Measurements from ENCODE around the gene KCNJ11.
A peak's percentile ranks its signal among the peaks of the same experiment; 100 is the strongest.

KCNJ11 gene

GRCh38 chr11:17395978-17396377, 7.5 kb upstream of the KCNJ11 start:
- H3K4me3 ChIP-seq (ENCODE audit: low read length) = no peak overlapping the region
- peaks cover 8% of the 10 kb centered on the region for H3K27me3 ChIP-seq (ENCODE audit: control insufficient read depth, insufficient read depth, low read length)
- H3K9me3 ChIP-seq (ENCODE audit: control insufficient read depth, low read length) = no peaks in the 10 kb centered on the region
- no peaks in the 10 kb centered on the region for H3K36me3 ChIP-seq (ENCODE audit: control insufficient read depth, insufficient read depth, low read length)
- no peaks in the 10 kb centered on the region for H3K4me1 ChIP-seq (ENCODE audit: control insufficient read depth, insufficient read depth, low read length)
- no peak overlapping the region for H3K9ac ChIP-seq (ENCODE audit: low read length)

- no peaks in the 10 kb centered on the region for H3K9me3 ChIP-seq (ENCODE audit: control insufficient read depth, low read length)
- peaks cover 8% of the 10 kb centered on the region for H3K27me3 ChIP-seq (ENCODE audit: control insufficient read depth, insufficient read depth, low read length)
- no peaks in the 10 kb centered on the region for H3K4me1 ChIP-seq (ENCODE audit: control insufficient read depth, insufficient read depth, low read length)
- no peak overlapping the region for H3K9ac ChIP-seq (ENCODE audit: low read length)
- H3K36me3 ChIP-seq (ENCODE audit: control insufficient read depth, insufficient read depth, low read length) = no peaks in the 10 kb centered on the region
- no peak overlapping the region for H3K4me3 ChIP-seq (ENCODE audit: low read length)
Observed at GRCh38 chr11:17395554-17395961, 7.1 kb upstream of the KCNJ11 start.

- H3K4me1 ChIP-seq (ENCODE audit: control insufficient read depth, insufficient read depth, low read length) = no peaks in the 10 kb centered on the region
- no peak overlapping the region for H3K4me3 ChIP-seq (ENCODE audit: low read length)
- H3K36me3 ChIP-seq (ENCODE audit: control insufficient read depth, insufficient read depth, low read length) = no peaks in the 10 kb centered on the region
- H3K9ac ChIP-seq (ENCODE audit: low read length) = no peak overlapping the region
- H3K9me3 ChIP-seq (ENCODE audit: control insufficient read depth, low read length) = no peaks in the 10 kb centered on the region
- peaks cover 8% of the 10 kb centered on the region for H3K27me3 ChIP-seq (ENCODE audit: control insufficient read depth, insufficient read depth, low read length)
Observed at GRCh38 chr11:17394743-17395390, 6.4 kb upstream of the KCNJ11 start.

DNA sequence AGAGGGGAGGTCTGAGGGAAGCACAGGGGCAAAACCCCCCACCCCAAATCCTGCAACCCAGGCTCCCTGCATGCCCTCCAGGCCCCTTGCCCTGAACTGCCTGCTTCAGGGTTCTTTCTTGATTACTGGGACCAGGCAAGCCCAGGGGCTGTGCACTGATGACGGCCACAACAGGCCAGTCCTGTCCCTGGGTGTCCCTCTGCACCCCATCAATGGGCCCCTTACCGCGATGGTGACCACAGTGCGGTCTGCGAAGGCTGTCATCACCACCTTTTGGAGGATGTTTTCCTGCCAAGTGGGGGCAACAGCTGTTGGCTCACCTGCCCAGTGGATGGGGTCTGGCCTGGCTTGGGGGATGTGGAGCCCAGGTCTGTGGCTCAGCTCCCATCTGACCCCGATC, 5.0 kb upstream of the KCNJ11 start:
- no peaks in the 10 kb centered on the region for H3K36me3 ChIP-seq (ENCODE audit: control insufficient read depth, insufficient read depth, low read length)
- H3K9me3 ChIP-seq (ENCODE audit: control insufficient read depth, low read length) = no peaks in the 10 kb centered on the region
- H3K27me3 ChIP-seq (ENCODE audit: control insufficient read depth, insufficient read depth, low read length) = peaks cover 5% of the 10 kb centered on the region
- no peaks in the 10 kb centered on the region for H3K4me1 ChIP-seq (ENCODE audit: control insufficient read depth, insufficient read depth, low read length)
- no peak overlapping the region for H3K9ac ChIP-seq (ENCODE audit: low read length)
- H3K4me3 ChIP-seq (ENCODE audit: low read length) = no peak overlapping the region

DNA sequence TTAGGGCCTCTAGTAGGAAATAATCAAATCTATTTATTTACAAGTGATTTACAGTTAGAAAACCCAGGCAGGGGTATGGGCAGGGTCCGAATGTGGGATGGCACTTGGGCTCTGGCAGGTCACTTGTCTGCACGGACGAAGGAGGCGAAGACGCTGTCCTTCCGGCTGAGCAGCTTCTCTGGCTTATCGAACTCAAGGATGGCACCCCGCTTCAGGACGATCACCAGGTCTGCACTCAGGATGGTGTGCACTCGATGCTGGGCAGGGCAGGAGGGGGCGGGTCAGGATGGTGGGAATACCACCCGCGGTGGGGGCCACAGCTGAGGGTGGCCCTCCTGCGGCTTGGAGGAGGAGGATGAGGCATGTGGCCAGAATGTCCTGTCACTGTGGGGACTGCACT, 4.4 kb upstream of the KCNJ11 start:
- H3K36me3 ChIP-seq (ENCODE audit: control insufficient read depth, insufficient read depth, low read length) = no peaks in the 10 kb centered on the region
- no peak overlapping the region for H3K9ac ChIP-seq (ENCODE audit: low read length)
- H3K4me1 ChIP-seq (ENCODE audit: control insufficient read depth, insufficient read depth, low read length) = no peaks in the 10 kb centered on the region
- H3K9me3 ChIP-seq (ENCODE audit: control insufficient read depth, low read length) = no peaks in the 10 kb centered on the region
- no peaks in the 10 kb centered on the region for H3K27me3 ChIP-seq (ENCODE audit: control insufficient read depth, insufficient read depth, low read length)
- no peak overlapping the region for H3K4me3 ChIP-seq (ENCODE audit: low read length)

GRCh38 chr11:17391493-17392355, 3.3 kb upstream of the KCNJ11 start:
- Histone ChIP-seq H3K9ac (ENCODE audit: low read length) (no peak overlapping the region), H3K9me3 (ENCODE audit: control insufficient read depth, low read length) (no peaks in the 10 kb centered on the region)

DNA sequence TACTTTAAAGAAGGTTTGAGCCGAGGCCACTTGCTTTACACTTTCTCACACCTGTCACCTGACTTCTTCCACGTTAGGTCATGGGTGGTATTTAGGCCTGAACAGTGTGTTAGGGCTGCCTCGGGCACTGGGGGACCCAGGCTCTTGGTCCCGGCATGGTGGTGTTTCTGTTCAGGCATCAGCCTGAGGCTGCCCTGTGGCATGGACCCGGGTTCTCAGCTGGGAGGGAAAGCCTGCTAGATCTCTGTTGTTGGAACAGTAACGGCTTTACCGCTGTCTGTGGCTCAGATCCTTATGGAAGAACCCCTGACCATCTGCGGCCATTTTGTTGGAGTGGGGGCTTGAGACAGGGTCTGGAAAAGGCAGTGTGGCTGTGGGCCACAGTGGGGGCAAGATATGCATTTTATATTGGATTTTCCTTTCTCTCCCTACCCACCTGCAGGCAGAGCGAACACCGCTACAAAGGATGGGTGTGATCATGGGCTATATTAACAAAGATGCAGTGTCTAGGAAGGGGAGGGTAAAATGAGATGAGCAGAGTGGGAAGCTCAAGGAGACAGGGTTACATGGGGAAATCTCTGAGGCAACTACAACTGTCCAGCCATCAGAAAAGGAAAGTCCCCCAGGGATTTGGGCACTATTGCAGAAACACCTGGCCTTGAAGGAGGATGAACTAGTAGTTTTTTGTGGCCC, 1.6 kb upstream of the KCNJ11 start:
- Histone ChIP-seq H3K9me3 (ENCODE audit: control insufficient read depth, low read length) (no peaks in the 10 kb centered on the region), H3K4me3 (ENCODE audit: low read length) (no peak overlapping the region), H3K27me3 (ENCODE audit: control insufficient read depth, insufficient read depth, low read length) (no peaks in the 10 kb centered on the region), H3K4me1 (ENCODE audit: control insufficient read depth, insufficient read depth, low read length) (no peaks in the 10 kb centered on the region), H3K9ac (ENCODE audit: low read length) (peak overlapping the region; percentile 36), H3K36me3 (ENCODE audit: control insufficient read depth, insufficient read depth, low read length) (no peaks in the 10 kb centered on the region)

More at GRCh38 chr11:17391493-17392355, 3.3 kb upstream of the KCNJ11 start:
- no peaks in the 10 kb centered on the region for H3K27me3 ChIP-seq (ENCODE audit: control insufficient read depth, insufficient read depth, low read length)
- H3K36me3 ChIP-seq (ENCODE audit: control insufficient read depth, insufficient read depth, low read length) = no peaks in the 10 kb centered on the region
- H3K4me3 ChIP-seq (ENCODE audit: low read length) = no peak overlapping the region
- H3K4me1 ChIP-seq (ENCODE audit: control insufficient read depth, insufficient read depth, low read length) = no peaks in the 10 kb centered on the region

DNA sequence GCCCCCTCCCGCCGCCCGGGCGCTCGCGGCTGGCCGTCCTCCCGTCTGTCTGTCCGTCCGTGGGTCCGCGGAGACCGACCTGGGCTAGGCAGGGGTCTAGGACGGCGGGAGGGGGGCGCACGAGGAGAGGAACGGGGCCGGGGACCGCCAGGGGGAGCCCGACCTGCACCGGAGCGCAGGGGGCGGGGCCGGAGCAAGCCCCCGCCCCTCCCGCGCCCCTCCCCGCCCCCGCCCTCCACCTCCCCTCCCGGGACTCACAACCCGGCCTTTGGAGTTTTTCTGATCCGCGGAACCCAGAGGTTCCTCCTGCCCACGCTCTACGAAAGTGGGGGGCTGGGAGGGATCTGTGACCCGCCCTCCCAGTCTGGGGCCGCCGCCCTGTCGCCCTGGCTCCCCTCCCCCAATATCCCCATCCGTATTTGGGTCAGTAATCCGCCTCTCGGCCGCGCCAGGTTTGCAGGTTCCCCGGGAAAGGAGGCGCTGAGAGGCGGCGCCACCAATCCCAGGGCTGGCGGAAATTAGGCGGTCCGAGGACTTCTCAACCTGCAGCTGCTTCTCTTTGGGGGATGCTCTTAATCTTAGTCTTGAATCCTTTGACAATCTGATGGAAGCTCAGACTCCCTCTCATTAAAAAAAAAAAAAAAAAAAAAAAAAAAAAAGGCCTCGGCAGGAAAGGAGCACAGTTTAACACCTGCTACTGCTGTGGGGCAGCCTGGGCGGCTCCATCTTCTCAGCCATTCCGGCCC, 925 bp upstream of the KCNJ11 start:
- Histone ChIP-seq H3K4me1 (ENCODE audit: control insufficient read depth, insufficient read depth, low read length) (no peaks in the 10 kb centered on the region), H3K9ac (ENCODE audit: low read length) (peak overlapping the region; percentile 36), H3K36me3 (ENCODE audit: control insufficient read depth, insufficient read depth, low read length) (no peaks in the 10 kb centered on the region), H3K27me3 (ENCODE audit: control insufficient read depth, insufficient read depth, low read length) (no peaks in the 10 kb centered on the region), H3K9me3 (ENCODE audit: control insufficient read depth, low read length) (no peaks in the 10 kb centered on the region), H3K4me3 (ENCODE audit: low read length) (no peak overlapping the region)

DNA sequence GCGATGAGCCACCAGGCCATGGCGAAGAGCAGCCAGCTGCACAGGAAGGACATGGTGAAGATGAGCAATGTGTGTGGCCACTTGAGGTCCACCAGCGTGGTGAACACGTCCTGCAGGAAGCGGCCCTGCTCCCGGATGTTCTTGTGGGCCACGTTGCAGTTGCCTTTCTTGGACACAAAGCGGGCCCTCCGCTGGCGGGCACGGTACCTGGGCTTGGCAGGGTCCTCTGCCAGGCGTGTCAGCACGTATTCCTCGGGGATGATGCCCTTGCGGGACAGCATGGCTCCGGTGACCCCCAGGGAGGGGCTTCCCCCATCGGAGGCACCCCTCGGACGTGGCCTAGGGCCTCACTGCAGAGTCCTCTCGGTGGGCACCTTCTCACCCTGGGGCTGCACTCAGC, 648 bp downstream of the KCNJ11 start:
- no peaks in the 10 kb centered on the region for H3K27me3 ChIP-seq (ENCODE audit: control insufficient read depth, insufficient read depth, low read length)
- H3K4me3 ChIP-seq (ENCODE audit: low read length) = no peak overlapping the region
- H3K4me1 ChIP-seq (ENCODE audit: control insufficient read depth, insufficient read depth, low read length) = no peaks in the 10 kb centered on the region
- H3K9ac ChIP-seq (ENCODE audit: low read length) = no peak overlapping the region
- no peaks in the 10 kb centered on the region for H3K36me3 ChIP-seq (ENCODE audit: control insufficient read depth, insufficient read depth, low read length)
- H3K9me3 ChIP-seq (ENCODE audit: control insufficient read depth, low read length) = no peaks in the 10 kb centered on the region

DNA sequence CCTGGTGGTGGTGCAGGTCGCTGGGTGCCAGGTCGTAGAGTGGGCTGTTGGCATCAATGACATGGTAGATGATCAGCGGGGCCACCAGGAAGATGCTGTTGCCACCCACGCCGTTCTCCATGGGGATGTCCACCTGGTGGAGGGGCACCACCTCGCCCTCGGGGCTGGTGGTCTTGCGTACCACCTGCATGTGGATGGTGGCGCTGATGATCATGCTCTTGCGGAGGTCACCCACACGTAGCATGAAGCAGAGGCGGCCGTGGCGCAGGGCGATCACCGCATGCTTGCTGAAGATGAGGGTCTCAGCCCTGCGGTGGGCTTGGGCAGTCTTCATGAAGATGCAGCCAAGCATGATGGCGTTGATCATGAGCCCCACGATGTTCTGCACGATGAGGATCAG, 1.2 kb downstream of the KCNJ11 start:
- Histone ChIP-seq H3K36me3 (ENCODE audit: control insufficient read depth, insufficient read depth, low read length) (no peaks in the 10 kb centered on the region), H3K4me1 (ENCODE audit: control insufficient read depth, insufficient read depth, low read length) (no peaks in the 10 kb centered on the region), H3K27me3 (ENCODE audit: control insufficient read depth, insufficient read depth, low read length) (no peaks in the 10 kb centered on the region), H3K4me3 (ENCODE audit: low read length) (no peak overlapping the region), H3K9me3 (ENCODE audit: control insufficient read depth, low read length) (no peaks in the 10 kb centered on the region), H3K9ac (ENCODE audit: low read length) (no peak overlapping the region)

- H3K9ac ChIP-seq (ENCODE audit: low read length) = no peak overlapping the region
- H3K27me3 ChIP-seq (ENCODE audit: control insufficient read depth, insufficient read depth, low read length) = no peaks in the 10 kb centered on the region
- H3K36me3 ChIP-seq (ENCODE audit: control insufficient read depth, insufficient read depth, low read length) = no peaks in the 10 kb centered on the region
- no peaks in the 10 kb centered on the region for H3K9me3 ChIP-seq (ENCODE audit: control insufficient read depth, low read length)
- H3K4me3 ChIP-seq (ENCODE audit: low read length) = no peak overlapping the region
- H3K4me1 ChIP-seq (ENCODE audit: control insufficient read depth, insufficient read depth, low read length) = no peaks in the 10 kb centered on the region
Observed at GRCh38 chr11:17386331-17387084, 2.0 kb downstream of the KCNJ11 start.
